H9 (cell line): ENCODE results near the gene CFAP46. TPM values are rescaled to one million over a fixed set of nuclear protein-coding genes. Genes with fewer than 3 reads are reported as not detected.

Experiments used
- DNase-seq: peaks from one replicate; pipeline ENCODE4 v3.0.0-alpha.2; 2017
- H2AFZ ChIP-seq: one replicate; pipeline ENCODE4 v1.6.1; 2013; ENCODE audit warnings: mild to moderate bottlenecking, low read length, control low read depth, moderate library complexity
- H2AK5ac ChIP-seq: 2 replicates; pipeline ENCODE4 v1.6.1; 2013; ENCODE audit warnings: low read length, control low read depth, mixed read lengths; ENCODE audit not compliant: insufficient read length
- H2BK120ac ChIP-seq: one replicate; pipeline ENCODE4 v1.6.1; 2013; ENCODE audit warnings: low read depth, mild to moderate bottlenecking, low read length, control low read depth, inconsistent platforms; ENCODE audit not compliant: poor library complexity, severe bottlenecking
- H2BK12ac ChIP-seq: 2 replicates; pipeline ENCODE4 v1.6.1; 2013; ENCODE audit warnings: low read length, control low read depth, mixed read lengths, low read depth; ENCODE audit not compliant: insufficient read length
- H2BK15ac ChIP-seq: 2 replicates; pipeline ENCODE4 v1.6.1; 2013; ENCODE audit warnings: low read depth, low read length, control low read depth
- H2BK20ac ChIP-seq: one replicate; pipeline ENCODE4 v1.6.1; 2013; ENCODE audit warnings: low read depth, mild to moderate bottlenecking, low read length, control low read depth, inconsistent platforms; ENCODE audit not compliant: poor library complexity, severe bottlenecking
- H2BK5ac ChIP-seq: 2 replicates; pipeline ENCODE4 v1.6.1; 2013; ENCODE audit warnings: low read length, control low read depth, mixed read lengths; ENCODE audit not compliant: insufficient read length
- H3K14ac ChIP-seq: 2 replicates; pipeline ENCODE4 v1.6.1; 2013; ENCODE audit warnings: low read length, control low read depth; ENCODE audit not compliant: insufficient read depth
- H3K18ac ChIP-seq: 2 replicates; pipeline ENCODE4 v1.6.1; 2013; ENCODE audit warnings: low read depth, mild to moderate bottlenecking, mixed read lengths, low read length, control low read depth; ENCODE audit not compliant: insufficient read length
- H3K23ac ChIP-seq: 2 replicates; pipeline ENCODE4 v1.6.1; 2013; ENCODE audit warnings: low read length, control low read depth, mixed read lengths, low read depth; ENCODE audit not compliant: insufficient read length
- H3K23me2 ChIP-seq: 2 replicates; pipeline ENCODE4 v1.6.1; 2013; ENCODE audit warnings: low read depth, mild to moderate bottlenecking, mixed read lengths, low read length, control low read depth; ENCODE audit not compliant: insufficient read length, poor library complexity, severe bottlenecking
- H3K27ac ChIP-seq: 2 replicates; pipeline ENCODE4 v1.5.1; 2013; ENCODE audit warnings: low read length, control low read depth, mixed read lengths, low read depth; ENCODE audit not compliant: insufficient read length
- H3K27me3 ChIP-seq: 2 replicates; pipeline ENCODE4 v1.6.1; 2013; ENCODE audit warnings: low read length, control low read depth, inconsistent platforms; ENCODE audit not compliant: insufficient read depth
- H3K4ac ChIP-seq: 2 replicates; pipeline ENCODE4 v1.6.1; 2013; ENCODE audit warnings: low read depth, mild to moderate bottlenecking, control low read depth, inconsistent platforms, low read length, moderate library complexity
- H3K4me1 ChIP-seq: 2 replicates; pipeline ENCODE4 v1.6.1; 2013; ENCODE audit warnings: low read length, control low read depth, inconsistent platforms; ENCODE audit not compliant: insufficient read depth
- H3K4me2 ChIP-seq: 2 replicates; pipeline ENCODE4 v1.6.1; 2013; ENCODE audit warnings: low read length, control low read depth, mixed read lengths; ENCODE audit not compliant: insufficient read length, insufficient read depth
- H3K56ac ChIP-seq: 2 replicates; pipeline ENCODE4 v1.6.1; 2013; ENCODE audit warnings: low read depth, mild to moderate bottlenecking, mixed read lengths, low read length, control low read depth; ENCODE audit not compliant: insufficient read length
- H3K79me1 ChIP-seq: 2 replicates; pipeline ENCODE4 v1.6.1; 2013; ENCODE audit warnings: low read depth, mild to moderate bottlenecking, moderate library complexity, low read length, control low read depth, inconsistent platforms; ENCODE audit not compliant: insufficient read depth, poor library complexity, severe bottlenecking
- H3K79me2 ChIP-seq: 2 replicates; pipeline ENCODE4 v1.6.1; 2013; ENCODE audit warnings: low read length, control low read depth, inconsistent platforms; ENCODE audit not compliant: insufficient read depth
- H3K9ac ChIP-seq: 2 replicates; pipeline ENCODE4 v1.6.1; 2013; ENCODE audit warnings: low read length, control low read depth, mixed read lengths; ENCODE audit not compliant: insufficient read length; ENCODE audit errors: extremely low read depth
- H3K9me3 ChIP-seq: one replicate; pipeline ENCODE4 v1.6.1; 2013; ENCODE audit warnings: low read depth, low read length, inconsistent platforms; ENCODE audit not compliant: control insufficient read depth
- H3T11ph ChIP-seq: one replicate; pipeline ENCODE4 v1.6.1; 2013; ENCODE audit warnings: mild to moderate bottlenecking, low read length, control low read depth, inconsistent platforms
- H4K20me1 ChIP-seq: one replicate; pipeline ENCODE4 v1.6.1; 2013; ENCODE audit not compliant: control insufficient read depth, insufficient read length, insufficient read depth
- H4K5ac ChIP-seq: 2 replicates; pipeline ENCODE4 v1.6.1; 2013; ENCODE audit warnings: low read depth, mild to moderate bottlenecking, mixed read lengths, low read length, control low read depth; ENCODE audit not compliant: insufficient read length
- H4K8ac ChIP-seq: replicated peaks from 2 replicates; pipeline ENCODE4 v1.6.1; 2013; ENCODE audit warnings: low read length, control low read depth, mixed read lengths, low read depth; ENCODE audit not compliant: insufficient read length
- H4K91ac ChIP-seq: 2 replicates; pipeline ENCODE4 v1.6.1; 2013; ENCODE audit warnings: low read depth, mild to moderate bottlenecking, moderate library complexity, mixed read lengths, low read length, control low read depth; ENCODE audit not compliant: insufficient read length
- H3K27ac Mint-ChIP-seq, 3 experiments: 2 replicates in 2 of 3; 3 replicates in 1 of 3; pipeline ENCODE4 v1.8.0; 2020 to 2021; ENCODE audit warnings: mixed read lengths in 3 of 3, mild to moderate bottlenecking in 1 of 3, moderate library complexity in 1 of 3
- H3K27me3 Mint-ChIP-seq: 2 replicates; pipeline ENCODE4 v1.8.0; 2021; ENCODE audit warnings: low read depth, mild to moderate bottlenecking, moderate library complexity, mixed read lengths
- H3K36me3 Mint-ChIP-seq, 3 experiments: 2 replicates in 2 of 3; 3 replicates in 1 of 3; pipeline ENCODE4 v1.8.0; 2020 to 2021; ENCODE audit warnings: low read depth in 3 of 3, mixed read lengths in 3 of 3; ENCODE audit not compliant: insufficient read depth in 1 of 3
- H3K4me1 Mint-ChIP-seq, 2 experiments: 2 replicates each; pipeline ENCODE4 v1.8.0; 2020; ENCODE audit warnings: mixed read lengths in 2 of 2
- H3K4me3 Mint-ChIP-seq, 2 experiments: 2 replicates in 1 of 2; 3 replicates in 1 of 2; pipeline ENCODE4 v1.8.0; 2020 to 2021; ENCODE audit warnings: mild to moderate bottlenecking in 2 of 2, mixed read lengths in 2 of 2, moderate library complexity in 1 of 2
- H3K9me3 Mint-ChIP-seq, 2 experiments: 2 replicates in 1 of 2; 3 replicates in 1 of 2; pipeline ENCODE4 v1.8.0; 2020; ENCODE audit warnings: mild to moderate bottlenecking in 2 of 2, mixed read lengths in 2 of 2, moderate library complexity in 1 of 2
- CTCF ChIP-seq: fragments of 200-600 bp; sonication (generic); conservative IDR thresholded peaks from 3 replicates; pipeline ENCODE4 v1.8.0; 2021; ENCODE audit warnings: antibody characterized with exemption, mild to moderate bottlenecking
- WGBS: extraction: QIAGEN DNeasy Blood & Tissue Kit; methylation state at CpG from one replicate; pipeline ENCODE4 v1.1.7; 2013; ENCODE audit warnings: missing lambda C conversion rate, low lambda C conversion rate, mixed read lengths; ENCODE audit not compliant: insufficient read length; ENCODE audit errors: extremely low coverage; 5-methylcytosine and 5-hydroxymethylcytosine counted together
- total RNA-seq: library from RNA; stranded (reverse); gene quantifications from 2 replicates; pipeline ENCODE4 v1.2.1, GENCODE V29; 2021

CFAP46 gene
- total RNA-seq, 1 experiment from 2014 or later = 3.1 TPM

- Histone ChIP-seq H3K4ac (no peak overlapping the region), H3K56ac (no peak overlapping the region), H4K5ac (no peak overlapping the region), H3K27me3 (no peaks in the 10 kb centered on the region), H3K79me1 (no peaks in the 10 kb centered on the region), H3K4me1 (no peaks in the 10 kb centered on the region), H4K91ac (no peak overlapping the region), H3K14ac (no peak overlapping the region; the same call in 1 of the 2 replicates), H3K27ac (no peak overlapping the region), H3K9ac (no peak overlapping the region), H2BK5ac (no peak overlapping the region), H2AK5ac (no peak overlapping the region), H3K79me2 (no peaks in the 10 kb centered on the region), H2BK20ac (no peak overlapping the region), H2BK15ac (no peak overlapping the region), H4K8ac (no peak overlapping the region), H2BK120ac (no peak overlapping the region), H3K4me2 (no peak overlapping the region), H2BK12ac (no peak overlapping the region), H3T11ph (no peak overlapping the region), H3K9me3 (peaks cover 8% of the 10 kb centered on the region), H3K23ac (no peak overlapping the region), H3K23me2 (peaks cover 2% of the 10 kb centered on the region), H3K18ac (no peak overlapping the region), H2AFZ (no peak overlapping the region), H4K20me1 (no peaks in the 10 kb centered on the region)
- DNase-seq = no peak
- Mint-ChIP-seq H3K27me3 (peaks cover 16% of the 10 kb centered on the region), H3K36me3 (peaks cover 0 to 6% (median 3%) of the 10 kb centered on the region in 3 experiments; a peak in 6 of 7 replicates), H3K4me3 (no peak overlapping the region), H3K4me1 (no peaks in the 10 kb centered on the region), H3K9me3 (peaks cover 16 to 31% of the 10 kb centered on the region in 2 experiments), H3K27ac (no peak overlapping the region)
- TF ChIP-seq CTCF = no peak
- WGBS = no CpG with 5 or more reads among the region's 13 CpGs
These were observed 115.0 kb downstream of the CFAP46 start for GRCh38 chr10:132827423-132827789.
